Right renal pelvis (tissue), 4 donors: Measurements from ENCODE around the gene NEURL3. TPM values are rescaled to one million over a fixed set of nuclear protein-coding genes. Genes with fewer than 3 reads are reported as not detected.
A peak's percentile ranks its signal among the peaks of the same experiment; 100 is the strongest.
"Not testable (repeated sequence)": the region's sequence is repeated elsewhere in the genome, so short reads cannot be mapped to it uniquely, and the experiment has no call there.

Experiments used
- DNase-seq, 4 donors: peaks; one replicate each; pipeline ENCODE4 v3.0.0-alpha.2; 2013; ENCODE audit warnings: low read depth in 4 of 4, low spot score in 3 of 4, missing footprints in 1 of 4
- polyA plus RNA-seq, 4 donors: library from polyadenylated mRNA; unstranded; fragments of 120-200 nt; gene quantifications; one replicate each; pipeline ENCODE4 v1.2.1, GENCODE V29; 2013; ENCODE audit not compliant: insufficient read length in 4 of 4

Gene NEURL3
- polyA plus RNA-seq, 4 donors, result 4.8 to 7.2 (median 5.7) TPM

DNA sequence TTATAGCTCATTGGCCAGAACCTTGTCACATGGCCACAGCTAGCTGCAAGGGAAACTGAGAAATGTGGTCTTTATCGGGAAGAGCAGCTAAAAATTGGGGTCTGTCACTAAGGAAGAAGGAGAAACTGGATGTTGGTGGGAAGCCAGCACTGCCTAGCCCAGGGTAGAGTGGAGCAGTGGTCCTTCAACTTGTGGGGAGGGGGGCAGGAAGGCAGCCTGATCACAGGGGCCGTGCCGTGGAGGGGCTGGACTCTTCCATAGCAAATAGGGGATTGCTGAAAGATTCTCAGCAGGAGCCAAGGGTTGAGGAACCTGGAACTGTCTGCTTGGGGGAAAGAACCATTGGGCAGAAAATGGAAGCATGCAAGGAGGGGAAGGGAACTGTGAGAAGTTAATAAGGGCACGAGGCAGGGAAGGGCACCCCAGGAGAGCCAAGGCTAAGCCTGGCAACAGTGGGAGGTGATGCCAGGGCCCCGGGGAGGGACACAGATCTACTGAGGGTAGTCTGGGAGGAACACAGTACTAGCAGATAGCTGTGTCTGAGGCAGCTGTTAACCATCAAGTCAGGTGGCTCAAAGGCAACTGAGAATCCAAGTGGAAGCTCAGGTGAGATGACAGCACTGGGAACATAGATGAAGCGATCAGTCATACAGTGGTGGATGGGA is 5.9 kb upstream of the NEURL3 start:
- DNase-seq, result no peak

- no peak for DNase-seq
These were observed 4.7 kb upstream of the NEURL3 start for GRCh38 chr2:96509847-96510230.

- peak in 3 of 4 donors; percentile 68 to 76 (median 69) for DNase-seq
These were observed 4.1 kb upstream of the NEURL3 start for GRCh38 chr2:96509114-96509846.

DNA sequence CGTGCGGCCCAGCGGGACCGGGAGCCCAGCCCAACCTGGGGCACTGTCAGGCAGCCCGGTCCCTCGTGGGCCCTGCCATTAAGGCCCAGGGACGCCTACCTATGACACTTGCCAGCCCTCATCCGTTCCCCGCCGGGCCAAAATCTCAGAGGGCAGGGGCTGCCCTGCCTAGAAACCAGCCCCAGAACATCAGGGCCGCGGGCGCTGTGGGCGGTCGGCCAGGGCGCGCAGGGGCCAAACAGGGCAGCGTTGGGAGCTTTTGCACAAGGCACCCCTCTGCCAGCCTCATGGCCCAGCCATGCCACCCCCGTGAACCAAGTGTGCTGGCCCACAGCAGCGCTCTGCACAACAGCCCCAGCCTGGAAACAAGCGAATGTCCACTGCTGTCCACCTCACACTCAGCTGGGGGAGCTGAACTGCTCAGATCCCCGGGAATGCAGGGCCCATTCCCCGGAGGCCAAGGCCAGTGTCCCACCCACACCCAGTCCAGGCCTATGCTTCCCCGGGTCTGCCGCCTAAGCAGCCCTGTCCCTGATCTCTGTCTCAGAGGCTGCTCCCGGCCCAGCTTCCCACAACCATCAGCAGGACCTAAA is 3.5 kb upstream of the NEURL3 start:
- DNase-seq, result no peak

GRCh38 chr2:96507957-96508520 is 2.9 kb upstream of the NEURL3 start:
- DNase-seq, result peak in 1 of 4 donors; percentile 62

DNA sequence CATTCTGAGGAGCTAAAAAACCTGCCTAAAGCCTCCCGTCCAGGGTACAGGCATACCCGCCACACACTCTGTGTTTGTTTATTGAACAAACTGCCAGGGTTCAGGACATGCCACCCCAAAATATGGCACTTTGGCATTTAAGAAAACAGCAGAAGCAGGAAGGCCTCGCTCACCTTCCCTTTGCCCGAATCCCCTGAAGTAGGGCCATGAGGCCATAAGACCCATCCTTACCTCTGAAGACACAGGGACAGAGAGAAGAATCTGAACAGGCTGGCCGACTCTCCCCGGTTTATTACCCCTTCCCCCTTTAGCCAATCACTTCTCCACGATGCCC is 1.7 kb upstream of the NEURL3 start:
- no peak for DNase-seq

- no peak for DNase-seq
These were observed 1.1 kb upstream of the NEURL3 start for GRCh38 chr2:96506016-96506906.

- no peak for DNase-seq
These were observed 1.4 kb downstream of the NEURL3 start for GRCh38 chr2:96503637-96504243.

GRCh38 chr2:96502891-96503636 is 2.1 kb downstream of the NEURL3 start:
- DNase-seq, result no peak

DNA sequence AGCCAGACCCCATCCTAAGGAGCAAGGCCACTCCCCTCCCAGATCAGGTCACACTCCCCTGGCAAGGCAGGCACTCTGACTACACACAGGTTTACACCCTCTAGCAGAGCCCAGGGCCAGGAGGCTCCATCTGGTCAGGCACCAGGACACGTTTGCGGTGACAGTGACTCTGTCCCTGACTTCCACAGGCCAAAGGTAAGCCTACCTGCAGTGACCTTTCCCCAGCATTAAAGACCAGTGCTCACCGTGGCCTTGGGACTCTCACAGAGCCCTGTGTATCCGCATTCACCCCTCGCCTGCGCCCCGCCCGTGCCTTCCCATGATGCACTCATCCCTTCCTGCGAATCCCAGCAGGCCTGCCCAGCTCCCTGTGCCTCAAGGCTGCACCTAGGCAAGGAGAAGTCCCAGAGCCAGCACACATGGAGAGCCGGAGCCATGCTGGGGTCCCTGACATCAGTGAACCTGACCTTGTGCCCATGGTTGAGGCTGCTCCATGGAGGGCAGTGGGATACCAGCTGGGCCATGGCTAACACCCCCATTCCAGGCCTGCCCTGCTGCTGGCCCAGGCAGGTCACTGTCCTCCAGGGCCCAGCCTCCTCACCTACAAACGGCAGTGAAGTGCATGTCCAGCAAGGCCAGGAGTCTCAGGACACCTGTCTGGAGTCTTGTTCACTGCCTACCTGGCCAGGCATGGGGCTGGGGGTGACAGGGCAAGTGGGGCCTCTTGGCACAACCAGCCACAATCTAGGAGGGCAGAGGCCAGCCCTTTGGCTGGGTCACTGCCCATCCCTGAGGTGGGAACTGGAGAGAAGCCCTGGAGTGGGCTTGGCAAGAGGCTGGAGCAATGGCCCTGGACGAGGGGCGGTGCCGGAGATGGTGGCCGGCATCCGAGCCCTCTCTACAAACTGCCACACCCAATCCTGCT is 3.0 kb downstream of the NEURL3 start:
- no peak for DNase-seq

DNA sequence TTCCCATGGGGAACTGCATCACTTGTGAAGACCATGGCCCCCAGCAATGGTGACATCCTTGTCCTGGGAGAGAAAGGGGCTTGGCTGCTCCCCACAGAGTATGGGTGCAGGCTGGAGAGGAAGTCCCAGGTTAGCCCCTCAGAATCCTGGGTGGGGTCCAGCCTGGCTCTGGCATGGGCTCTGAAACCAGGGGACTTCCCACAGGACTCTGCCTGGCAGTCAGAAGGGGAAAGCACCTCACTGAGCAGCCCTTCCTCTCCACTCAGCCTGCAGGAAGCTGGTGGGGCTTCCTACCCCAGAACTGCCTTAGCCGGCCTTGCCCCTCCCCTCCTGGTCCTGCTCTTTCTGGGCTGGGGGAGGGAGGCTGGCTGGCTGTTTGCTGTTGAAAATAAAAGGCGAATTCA is 3.7 kb downstream of the NEURL3 start:
- no peak for DNase-seq

- DNase-seq, result no peak
These were observed 4.6 kb downstream of the NEURL3 start for GRCh38 chr2:96500385-96501066.

- no peak for DNase-seq
These were observed 5.8 kb downstream of the NEURL3 start for GRCh38 chr2:96499061-96499960.

DNA sequence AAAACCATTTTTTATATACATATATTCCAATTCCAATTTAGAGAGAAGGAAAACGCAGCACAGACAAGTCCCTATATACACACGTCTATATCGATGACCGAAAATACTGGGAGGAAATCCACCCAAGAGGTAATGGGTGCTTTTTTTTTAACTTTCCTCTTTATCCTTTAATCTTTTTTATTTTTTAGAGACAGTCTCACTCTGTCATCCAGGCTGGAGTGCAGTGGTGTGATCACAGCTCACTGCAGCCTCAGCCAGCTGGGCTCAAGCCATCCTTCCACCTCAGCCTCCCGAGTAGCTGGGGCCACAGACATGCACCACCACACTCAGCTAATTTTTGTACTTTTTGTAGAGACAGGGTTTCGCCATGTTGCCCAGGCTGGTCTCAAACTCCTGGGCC is 6.5 kb downstream of the NEURL3 start:
- DNase-seq, result not testable (repeated sequence)

- no peak for DNase-seq
These were observed 7.1 kb downstream of the NEURL3 start for GRCh38 chr2:96498021-96498431.

GRCh38 chr2:96495982-96496629 is 9.1 kb downstream of the NEURL3 start:
- no peak for DNase-seq
